AG04450 (cell line): ENCODE results near the gene OR4D1. TPM values are rescaled to one million over a fixed set of nuclear protein-coding genes. Genes with fewer than 3 reads are reported as not detected.
A peak's percentile ranks its signal among the peaks of the same experiment; 100 is the strongest.
"Not testable (repeated sequence)": the region's sequence is repeated elsewhere in the genome, so short reads cannot be mapped to it uniquely, and the experiment has no call there.

ENCODE experiments used
- CTCF ChIA-PET: fragments of 300-600, 350-600 bp; formaldehyde crosslinking; extraction: SDS; loops from one replicate; lab custom pipeline; 2022; ENCODE audit warnings: antibody characterized with exemption, inconsistent platforms; lab: Charles Lee
- POLR2A ChIA-PET: fragments of 350-600 bp; formaldehyde crosslinking; extraction: SDS; loops from one replicate; lab custom pipeline; 2021; ENCODE audit warnings: antibody characterized with exemption, inconsistent platforms; lab: Yijun Ruan, JAX
- DNase-seq: peaks from one replicate; pipeline ENCODE4 v3.0.0-alpha.2; 2011; ENCODE audit warnings: low read depth, low spot score
- H3K27ac ChIP-seq: one replicate; pipeline ENCODE4 v1.5.1; 2012; ENCODE audit warnings: low read depth, low read length, control low read depth
- H3K27me3 ChIP-seq: one replicate; pipeline ENCODE4 v1.6.0; 2012; ENCODE audit warnings: low read length; ENCODE audit not compliant: control insufficient read depth, insufficient read depth
- H3K4me3 ChIP-seq: 2 replicates; pipeline ENCODE4 v1.5.1; 2011; ENCODE audit warnings: mild to moderate bottlenecking, low read depth, low read length, control low read depth
- H3K9me3 ChIP-seq: 2 replicates; pipeline ENCODE4 v1.5.1; 2012; ENCODE audit warnings: low read length; ENCODE audit not compliant: control insufficient read depth, insufficient read depth
- polyA plus RNA-seq: library from polyadenylated mRNA; depleted of rRNA; stranded (reverse); fragments of >200 nt; gene quantifications from 2 replicates; pipeline ENCODE4 v1.2.3, GENCODE V29; 2011
- TF ChIP-seq, protein P1 (sequence below): IDR thresholded peaks from 2 replicates; pipeline ENCODE4 v1.5.1; 2011; ENCODE audit warnings: low read depth, low read length, control low read depth, inconsistent platforms

The OR4D1 gene
- polyA plus RNA-seq, 1 experiment = not detected

DNA sequence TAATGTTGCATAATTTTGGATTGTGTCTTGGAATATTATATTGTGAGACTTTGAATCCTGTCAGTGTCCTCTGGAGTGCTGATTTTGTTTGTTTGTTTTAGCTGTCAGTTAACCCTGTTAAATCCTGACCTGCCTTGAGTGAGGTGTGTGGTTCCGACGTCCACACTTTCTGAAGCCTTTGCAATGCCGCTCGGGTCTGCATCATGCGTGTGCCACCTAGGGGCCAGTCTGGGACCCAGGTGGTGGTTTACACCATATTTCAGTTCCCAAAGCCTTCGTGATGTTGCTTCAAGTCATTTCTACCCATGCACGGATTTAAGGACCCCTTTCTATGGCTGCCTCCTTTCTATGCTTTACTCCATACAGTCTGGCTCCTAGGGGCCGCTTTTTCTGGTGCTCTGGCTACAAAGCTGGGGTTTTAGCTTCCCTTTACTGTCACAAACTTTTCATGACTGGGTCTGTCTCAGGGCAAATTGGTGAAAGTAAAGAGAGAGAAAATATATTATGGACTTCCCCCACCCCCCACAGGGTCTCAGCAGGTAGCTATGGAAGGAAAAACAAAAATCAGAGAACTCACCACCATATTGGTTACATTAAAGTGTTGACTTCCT, 11.4 kb upstream of the OR4D1 start:
- ChIA-PET POLR2A (no interaction called here), CTCF (interaction anchor here (0.6 to 0.7 kb wide), 2 partner anchors 11 to 118 kb away, joined by 3 read pairs; no protein-coding TSS in a partner anchor)
- TF ChIP-seq, protein P1, sequence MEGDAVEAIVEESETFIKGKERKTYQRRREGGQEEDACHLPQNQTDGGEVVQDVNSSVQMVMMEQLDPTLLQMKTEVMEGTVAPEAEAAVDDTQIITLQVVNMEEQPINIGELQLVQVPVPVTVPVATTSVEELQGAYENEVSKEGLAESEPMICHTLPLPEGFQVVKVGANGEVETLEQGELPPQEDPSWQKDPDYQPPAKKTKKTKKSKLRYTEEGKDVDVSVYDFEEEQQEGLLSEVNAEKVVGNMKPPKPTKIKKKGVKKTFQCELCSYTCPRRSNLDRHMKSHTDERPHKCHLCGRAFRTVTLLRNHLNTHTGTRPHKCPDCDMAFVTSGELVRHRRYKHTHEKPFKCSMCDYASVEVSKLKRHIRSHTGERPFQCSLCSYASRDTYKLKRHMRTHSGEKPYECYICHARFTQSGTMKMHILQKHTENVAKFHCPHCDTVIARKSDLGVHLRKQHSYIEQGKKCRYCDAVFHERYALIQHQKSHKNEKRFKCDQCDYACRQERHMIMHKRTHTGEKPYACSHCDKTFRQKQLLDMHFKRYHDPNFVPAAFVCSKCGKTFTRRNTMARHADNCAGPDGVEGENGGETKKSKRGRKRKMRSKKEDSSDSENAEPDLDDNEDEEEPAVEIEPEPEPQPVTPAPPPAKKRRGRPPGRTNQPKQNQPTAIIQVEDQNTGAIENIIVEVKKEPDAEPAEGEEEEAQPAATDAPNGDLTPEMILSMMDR = peak; percentile 38

DNA sequence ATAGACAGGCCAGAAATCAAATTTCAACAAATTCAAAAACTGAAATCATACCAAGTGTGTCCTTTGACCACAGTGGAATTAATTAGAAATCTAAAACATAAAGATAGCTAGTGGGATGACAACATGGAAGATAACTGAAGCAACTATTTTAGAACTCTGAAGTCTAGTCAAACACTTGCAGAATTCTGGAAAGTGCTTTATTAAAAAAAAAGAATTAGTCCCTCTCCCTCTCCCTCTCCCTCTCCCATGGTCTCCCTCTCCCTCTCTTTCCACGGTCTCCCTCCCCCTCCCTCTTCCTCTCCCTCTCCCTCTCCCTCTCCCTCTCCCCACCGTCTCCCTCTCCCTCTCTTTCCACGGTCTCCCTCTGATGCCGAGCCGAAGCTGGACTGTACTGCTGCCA, 6.7 kb upstream of the OR4D1 start:
- H3K27ac ChIP-seq = no peak overlapping the region
- no peak for DNase-seq
- CTCF ChIA-PET = interaction anchor here (1.3 kb wide), 1 partner anchor 20 kb away, joined by 3 read pairs; no protein-coding TSS in a partner anchor
- TF ChIP-seq, protein P1 = no peak
- no peaks in the 10 kb centered on the region for H3K9me3 ChIP-seq
- POLR2A ChIA-PET = no interaction called here
- no peak overlapping the region for H3K4me3 ChIP-seq
- H3K27me3 ChIP-seq = no peaks in the 10 kb centered on the region

More for the DNA sequence above, 11.4 kb upstream of the OR4D1 start:
- H3K9me3 ChIP-seq = no peaks in the 10 kb centered on the region
- no peak for DNase-seq
- H3K27ac ChIP-seq = no peak overlapping the region
- no peak overlapping the region for H3K4me3 ChIP-seq
- H3K27me3 ChIP-seq = peaks cover 7% of the 10 kb centered on the region

DNA sequence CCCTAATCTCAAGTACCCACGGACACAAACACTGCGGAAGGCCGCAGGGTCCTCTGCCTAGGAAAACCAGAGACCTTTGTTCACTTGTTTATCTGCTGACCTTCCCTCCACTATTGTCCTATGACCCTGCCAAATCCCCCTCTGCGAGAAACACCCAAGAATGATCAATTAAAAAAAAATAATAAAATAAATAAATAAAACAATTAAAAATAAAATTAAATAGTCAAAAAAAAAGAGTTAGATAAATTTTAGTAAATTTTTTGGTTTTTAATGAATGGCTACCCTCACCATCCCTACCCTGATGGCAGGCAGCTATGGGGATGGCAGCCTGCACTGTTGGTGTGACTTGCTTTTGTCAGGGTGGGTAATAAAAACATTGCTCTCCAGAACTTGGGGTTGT, 4.8 kb upstream of the OR4D1 start:
- DNase-seq, CTCF ChIA-PET, H3K9me3 ChIP-seq, H3K27ac ChIP-seq, POLR2A ChIA-PET, H3K4me3 ChIP-seq, H3K27me3 ChIP-seq: not testable (repeated sequence)

DNA sequence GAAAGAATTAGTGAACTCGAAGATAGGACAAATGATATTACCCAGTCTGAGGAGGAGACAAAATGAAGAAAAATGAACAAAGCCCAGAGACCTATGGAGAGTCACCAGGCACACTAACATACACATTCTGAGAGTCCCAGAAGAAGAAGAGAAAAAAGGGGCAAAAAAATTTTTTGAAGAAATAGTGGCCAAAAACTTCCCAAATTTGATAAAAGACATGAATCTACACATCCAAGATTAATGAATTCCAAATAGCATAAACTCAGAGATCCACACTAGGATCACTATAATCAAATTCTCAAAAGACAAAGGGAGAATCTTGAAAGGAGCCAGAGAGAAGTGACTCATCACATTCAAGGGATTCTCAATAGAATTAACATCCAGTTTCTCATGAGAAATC, 3.4 kb upstream of the OR4D1 start:
- TF ChIP-seq, protein P1 = no peak
- no peaks in the 10 kb centered on the region for H3K27me3 ChIP-seq
- ChIA-PET CTCF (no interaction called here), POLR2A (no interaction called here)
- H3K9me3 ChIP-seq = no peaks in the 10 kb centered on the region
- no peak overlapping the region for H3K4me3 ChIP-seq
- no peak for DNase-seq
- no peak overlapping the region for H3K27ac ChIP-seq

DNA sequence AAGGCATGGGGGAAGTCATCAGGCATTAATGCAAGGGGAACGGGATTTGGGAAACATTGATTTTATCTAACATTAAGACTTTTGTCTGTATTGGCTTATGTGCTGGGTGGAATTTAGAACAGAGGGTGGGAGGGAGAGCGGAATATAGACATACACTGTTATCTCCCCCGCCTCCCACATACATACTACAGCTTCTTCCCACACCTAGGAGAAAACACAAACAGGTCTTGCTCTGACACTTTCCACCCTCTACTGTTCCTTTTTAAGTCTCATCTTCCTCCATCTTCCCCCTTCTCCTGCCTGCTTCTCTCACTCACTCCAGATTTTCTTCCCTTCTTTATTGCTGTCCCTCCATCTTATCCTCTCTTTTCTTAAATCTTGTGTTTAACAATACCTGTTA, 425 bp downstream of the OR4D1 start:
- Histone ChIP-seq H3K9me3 (no peaks in the 10 kb centered on the region), H3K27ac (no peak overlapping the region), H3K4me3 (no peak overlapping the region), H3K27me3 (peaks cover 2% of the 10 kb centered on the region)
- CTCF ChIA-PET = no interaction called here
- DNase-seq = no peak
- TF ChIP-seq, protein P1 = no peak
- POLR2A ChIA-PET = no interaction called here
